Effector memory CD4-positive, alpha-beta T cell (primary cell): ENCODE measurements around the gene NTMT1.

Source experiments
- DNase-seq, 3 donors: peaks; one replicate each; pipeline ENCODE4 v3.0.0-alpha.2; 2020
- H3K27ac ChIP-seq: 2 replicates; pipeline ENCODE4 v1.7.0; 2013; ENCODE audit warnings: mild to moderate bottlenecking, low read length, moderate library complexity; ENCODE audit not compliant: insufficient read depth, poor library complexity, severe bottlenecking
- H3K27me3 ChIP-seq: replicated peaks from 2 replicates; pipeline ENCODE4 v1.7.0; 2013; ENCODE audit warnings: mild to moderate bottlenecking, low read length; ENCODE audit not compliant: insufficient read depth, control insufficient read depth, poor library complexity, severe bottlenecking
- H3K36me3 ChIP-seq: 2 replicates; pipeline ENCODE4 v1.7.0; 2013; ENCODE audit warnings: mild to moderate bottlenecking, low read length, moderate library complexity; ENCODE audit not compliant: control insufficient read depth, insufficient read depth
- H3K4me1 ChIP-seq: 2 replicates; pipeline ENCODE4 v1.7.0; 2013; ENCODE audit warnings: low read length, mild to moderate bottlenecking; ENCODE audit not compliant: control insufficient read depth, insufficient read depth, poor library complexity, severe bottlenecking
- H3K4me3 ChIP-seq: 2 replicates; pipeline ENCODE4 v1.7.0; 2013; ENCODE audit warnings: low read length, low read depth, mild to moderate bottlenecking; ENCODE audit not compliant: insufficient read depth, poor library complexity, severe bottlenecking
- H3K9me3 ChIP-seq: 2 replicates; pipeline ENCODE4 v1.7.0; 2013; ENCODE audit warnings: mild to moderate bottlenecking, low read length, moderate library complexity; ENCODE audit not compliant: control insufficient read depth

NTMT1 gene

DNA sequence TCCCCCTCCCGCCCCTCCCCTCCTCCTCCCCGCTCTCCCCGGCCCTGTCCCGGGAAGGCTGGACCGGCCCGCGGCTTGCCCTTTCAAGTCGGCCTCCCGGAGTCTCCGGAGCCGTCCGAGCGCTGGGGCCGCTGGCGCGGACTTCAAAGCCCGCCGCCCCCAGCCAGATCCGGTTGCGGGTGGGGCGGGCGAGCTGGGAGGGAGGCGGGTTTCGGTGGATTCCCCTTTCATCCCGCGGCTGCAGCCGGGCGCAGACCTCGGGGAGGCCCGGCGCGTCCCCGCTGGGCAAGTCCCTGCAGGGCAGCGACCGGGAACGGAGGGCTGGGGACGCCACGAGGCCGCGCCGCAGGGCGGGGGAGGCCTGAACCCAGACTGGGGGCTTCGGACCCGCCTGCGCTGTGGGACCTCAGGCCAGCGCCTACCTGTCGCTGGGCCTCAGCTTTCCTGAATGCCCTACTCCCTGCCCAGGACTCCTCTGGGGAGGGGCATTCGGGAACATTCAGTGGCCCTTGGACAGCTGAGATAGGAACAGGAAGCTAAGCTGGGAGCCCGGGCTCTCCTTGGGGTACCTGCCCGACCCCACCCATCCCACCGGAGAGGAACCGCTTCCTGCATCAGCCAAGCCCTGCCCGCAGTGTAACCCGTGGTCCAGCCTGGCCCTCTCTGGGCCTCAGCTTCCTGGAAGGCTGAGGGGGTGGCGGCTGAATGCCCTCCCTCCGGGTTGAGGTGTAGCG lies 28.4 kb upstream of the NTMT1 start:
- H3K4me1 ChIP-seq = peaks cover 19% of the 10 kb centered on the region
- H3K9me3 ChIP-seq = no peaks in the 10 kb centered on the region
- peak overlapping the region; percentile 48 for H3K4me3 ChIP-seq
- H3K36me3 ChIP-seq = no peaks in the 10 kb centered on the region
- DNase-seq = peak in 2 of 3 donors; percentile 24 to 26
- H3K27me3 ChIP-seq = no peaks in the 10 kb centered on the region
- H3K27ac ChIP-seq = peak overlapping the region; percentile 67

GRCh38 chr9:129598089-129598596 lies 27.8 kb upstream of the NTMT1 start:
- Histone ChIP-seq H3K27ac (peak overlapping the region; percentile 67), H3K27me3 (no peaks in the 10 kb centered on the region), H3K4me3 (peak overlapping the region; percentile 48), H3K36me3 (no peaks in the 10 kb centered on the region), H3K9me3 (no peaks in the 10 kb centered on the region), H3K4me1 (peaks cover 21% of the 10 kb centered on the region)
- no peak for DNase-seq

- Histone ChIP-seq H3K9me3 (no peaks in the 10 kb centered on the region), H3K27ac (no peak overlapping the region), H3K4me1 (peaks cover 27% of the 10 kb centered on the region), H3K36me3 (no peaks in the 10 kb centered on the region), H3K27me3 (no peaks in the 10 kb centered on the region), H3K4me3 (no peak overlapping the region)
- DNase-seq = no peak
These were observed 24.8 kb upstream of the NTMT1 start for GRCh38 chr9:129601082-129601674.

- Histone ChIP-seq H3K27me3 (no peaks in the 10 kb centered on the region), H3K4me1 (peaks cover 22% of the 10 kb centered on the region), H3K36me3 (no peaks in the 10 kb centered on the region), H3K9me3 (no peaks in the 10 kb centered on the region), H3K4me3 (no peak overlapping the region), H3K27ac (no peak overlapping the region)
- DNase-seq = no peak
These were observed 23.2 kb upstream of the NTMT1 start for GRCh38 chr9:129602598-129603415.

DNA sequence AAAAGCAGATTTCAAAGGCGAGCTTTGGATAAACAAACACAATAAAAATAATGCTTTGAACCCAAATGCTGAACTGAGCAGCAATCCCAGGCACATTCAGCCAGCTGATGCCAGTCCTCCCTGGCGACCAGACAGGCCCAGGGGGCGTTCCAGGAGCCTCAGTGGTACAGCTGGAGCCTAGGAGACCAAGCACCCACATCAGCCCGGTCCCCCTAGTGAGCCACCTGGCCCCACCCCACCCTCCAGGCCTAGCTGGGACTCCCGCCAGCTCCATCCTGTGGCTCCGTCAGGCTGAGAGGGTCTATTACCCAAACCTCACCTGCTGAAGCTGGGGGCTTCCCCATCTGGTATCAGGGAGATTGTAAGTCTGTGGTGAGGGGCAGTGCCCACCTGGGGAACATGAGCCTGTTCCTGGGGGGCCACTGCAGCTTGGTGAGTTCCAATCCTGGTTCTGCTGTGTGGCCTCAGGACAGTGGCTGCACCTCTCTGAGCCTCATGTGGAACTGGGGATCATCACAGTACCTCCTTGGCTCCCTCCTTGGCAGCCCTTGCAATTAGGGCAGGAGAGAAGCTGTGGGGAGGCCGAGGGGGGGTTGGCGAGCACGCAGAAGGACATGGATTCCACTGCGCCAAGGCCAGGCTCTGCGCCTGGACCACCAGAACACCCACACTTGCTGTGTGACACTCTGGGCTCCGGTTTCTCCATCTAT lies 21.8 kb upstream of the NTMT1 start:
- Histone ChIP-seq H3K36me3 (no peaks in the 10 kb centered on the region), H3K4me3 (no peak overlapping the region), H3K4me1 (peaks cover 19% of the 10 kb centered on the region), H3K27ac (no peak overlapping the region), H3K27me3 (no peaks in the 10 kb centered on the region), H3K9me3 (no peaks in the 10 kb centered on the region)
- no peak for DNase-seq

- H3K27me3 ChIP-seq = no peaks in the 10 kb centered on the region
- DNase-seq = no peak
- H3K4me3 ChIP-seq = no peak overlapping the region
- no peak overlapping the region for H3K27ac ChIP-seq
- peaks cover 22% of the 10 kb centered on the region for H3K4me1 ChIP-seq
- no peaks in the 10 kb centered on the region for H3K9me3 ChIP-seq
- no peaks in the 10 kb centered on the region for H3K36me3 ChIP-seq
These were observed 21.2 kb upstream of the NTMT1 start for GRCh38 chr9:129604766-129605163.

GRCh38 chr9:129606161-129607026 lies 19.6 kb upstream of the NTMT1 start:
- Histone ChIP-seq H3K4me3 (no peak overlapping the region), H3K4me1 (peaks cover 32% of the 10 kb centered on the region), H3K9me3 (no peaks in the 10 kb centered on the region), H3K27ac (no peak overlapping the region), H3K27me3 (no peaks in the 10 kb centered on the region), H3K36me3 (no peaks in the 10 kb centered on the region)
- DNase-seq = no peak

GRCh38 chr9:129607027-129607387 lies 19.0 kb upstream of the NTMT1 start:
- DNase-seq = no peak
- no peak overlapping the region for H3K4me3 ChIP-seq
- H3K9me3 ChIP-seq = no peaks in the 10 kb centered on the region
- H3K27me3 ChIP-seq = no peaks in the 10 kb centered on the region
- H3K36me3 ChIP-seq = no peaks in the 10 kb centered on the region
- peaks cover 32% of the 10 kb centered on the region for H3K4me1 ChIP-seq
- H3K27ac ChIP-seq = no peak overlapping the region
